Central memory CD8-positive, alpha-beta T cell (primary cell): ENCODE results near the gene MAPK4.

Experiments
- ATAC-seq: fragments of 150-1000 bp; cut with Tn5 transposase; replicated peaks from 2 replicates; pipeline ENCODE4 v1.10.0; 2022; ENCODE audit warnings: mild to moderate bottlenecking, moderate FRiP score, moderate number of reproducible peaks; ENCODE audit not compliant: poor library complexity, severe bottlenecking; ENCODE audit errors: extremely low read depth
- DNase-seq, 2 donors: peaks; one replicate each; pipeline ENCODE4 v3.0.0; 2021; ENCODE audit warnings: low spot score in 2 of 2
- H3K27ac Mint-ChIP-seq: one replicate; pipeline ENCODE4 v1.8.0; 2022; ENCODE audit warnings: low read depth, mild to moderate bottlenecking, moderate library complexity, mixed read lengths
- H3K27me3 Mint-ChIP-seq: one replicate; pipeline ENCODE4 v1.8.0; 2022; ENCODE audit warnings: mixed read lengths
- H3K36me3 Mint-ChIP-seq: one replicate; pipeline ENCODE4 v1.8.0; 2022; ENCODE audit warnings: mild to moderate bottlenecking, moderate library complexity, mixed read lengths; ENCODE audit not compliant: insufficient read depth
- H3K4me1 Mint-ChIP-seq: one replicate; pipeline ENCODE4 v1.8.0; 2022; ENCODE audit warnings: mixed read lengths
- H3K4me3 Mint-ChIP-seq: one replicate; pipeline ENCODE4 v1.8.0; 2022; ENCODE audit warnings: mild to moderate bottlenecking, moderate library complexity, mixed read lengths
- H3K9me3 Mint-ChIP-seq: one replicate; pipeline ENCODE4 v1.8.0; 2022; ENCODE audit warnings: mixed read lengths

Gene MAPK4

DNA sequence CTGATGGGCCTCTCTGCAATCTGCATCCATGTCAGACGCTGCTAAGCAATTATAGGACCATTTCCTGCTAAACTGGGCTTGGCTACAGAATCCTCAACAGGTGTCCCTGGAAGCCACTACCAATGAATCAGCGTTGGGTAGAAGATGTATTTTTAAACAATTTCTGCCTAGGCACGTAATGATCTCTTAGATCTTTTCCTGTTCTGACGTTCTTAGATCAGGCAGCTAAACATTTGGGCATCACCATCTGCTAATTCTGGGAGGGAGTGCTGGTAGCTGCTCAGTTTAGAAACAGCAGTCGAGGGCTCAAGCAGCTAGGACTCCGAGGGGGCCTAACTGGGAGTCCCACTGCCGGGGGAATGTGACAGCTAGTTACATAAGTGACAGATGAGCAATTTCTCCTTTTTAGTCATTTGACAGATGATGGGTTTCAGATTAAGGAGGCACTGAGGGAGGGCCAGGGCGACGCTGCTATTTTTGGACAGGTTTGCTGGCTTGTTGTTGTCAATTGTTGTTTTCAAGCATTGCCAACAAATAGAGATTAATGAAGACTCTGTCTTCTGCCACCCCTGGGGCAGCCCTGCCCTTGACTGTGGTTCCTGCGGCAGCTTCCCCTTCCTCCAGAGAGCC, 167.2 kb downstream of the MAPK4 start:
- DNase-seq (no peak), ATAC-seq (no peak)
- no peaks in the 10 kb centered on the region for H3K9me3 Mint-ChIP-seq
- no peak overlapping the region for H3K27ac Mint-ChIP-seq
- no peaks in the 10 kb centered on the region for H3K36me3 Mint-ChIP-seq
- no peaks in the 10 kb centered on the region for H3K4me1 Mint-ChIP-seq
- H3K27me3 Mint-ChIP-seq: peaks cover 31% of the 10 kb centered on the region
- no peak overlapping the region for H3K4me3 Mint-ChIP-seq

DNA sequence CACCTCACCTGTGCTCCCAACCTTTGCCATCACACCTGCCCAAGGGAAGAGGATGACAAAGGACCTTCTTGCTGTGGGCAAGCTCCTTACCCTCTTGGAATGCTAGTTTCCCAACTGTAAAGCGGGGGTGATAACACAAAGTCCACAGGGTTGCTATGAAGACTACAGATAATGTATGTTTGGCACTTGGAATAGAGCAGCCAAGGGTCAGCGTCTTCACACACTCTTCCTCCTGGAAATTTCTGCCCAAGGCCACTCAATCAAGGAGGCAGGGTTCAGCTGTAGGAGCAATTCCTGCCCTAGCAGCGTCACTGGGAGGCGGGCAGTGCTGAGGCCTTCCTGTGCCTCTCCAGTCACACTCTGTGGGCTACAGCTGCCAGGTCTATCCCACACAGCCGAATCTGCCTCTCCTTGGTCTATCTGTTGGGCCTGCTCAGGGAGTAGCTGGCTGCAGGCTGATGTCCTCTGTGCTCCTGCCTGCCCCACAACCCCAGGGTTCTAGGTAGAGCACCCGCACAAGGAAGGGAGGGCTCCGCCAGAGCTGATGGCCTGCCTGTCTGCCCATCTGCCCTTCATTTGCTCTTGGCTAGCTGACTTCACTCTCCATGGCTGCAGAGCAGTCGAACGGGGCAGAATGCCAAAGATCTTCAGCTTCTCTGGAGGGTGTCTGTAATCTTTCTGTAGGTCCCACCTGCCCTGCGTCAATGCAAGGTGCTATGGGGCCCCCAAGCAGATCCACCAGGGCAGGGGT, 168.0 kb downstream of the MAPK4 start:
- Mint-ChIP-seq H3K36me3 (no peaks in the 10 kb centered on the region), H3K4me1 (no peaks in the 10 kb centered on the region), H3K27ac (no peak overlapping the region), H3K27me3 (peaks cover 23% of the 10 kb centered on the region), H3K4me3 (no peak overlapping the region), H3K9me3 (no peaks in the 10 kb centered on the region)
- no peak for DNase-seq
- no peak for ATAC-seq

DNA sequence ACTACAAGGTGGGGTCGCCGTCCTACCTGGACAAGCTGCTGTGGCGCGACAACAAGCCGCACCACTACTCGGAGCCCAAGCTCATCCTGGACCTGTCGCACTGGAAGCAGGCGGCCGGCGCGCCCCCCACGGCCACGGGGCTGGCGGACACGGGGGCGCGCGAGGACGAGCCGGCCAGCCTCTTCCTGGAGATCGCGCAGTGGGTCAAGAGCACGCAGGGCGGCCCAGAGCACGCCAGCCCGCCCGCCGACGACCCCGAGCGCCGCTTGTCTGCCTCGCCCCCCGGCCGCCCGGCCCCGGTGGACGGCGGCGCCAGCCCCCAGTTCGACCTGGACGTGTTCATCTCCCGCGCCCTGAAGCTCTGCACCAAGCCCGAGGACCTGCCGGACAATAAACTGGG, 169.5 kb downstream of the MAPK4 start:
- ATAC-seq: no peak
- Mint-ChIP-seq H3K36me3 (no peaks in the 10 kb centered on the region), H3K27me3 (peaks cover 19% of the 10 kb centered on the region), H3K4me1 (no peaks in the 10 kb centered on the region), H3K27ac (no peak overlapping the region), H3K4me3 (no peak overlapping the region), H3K9me3 (no peaks in the 10 kb centered on the region)
- DNase-seq: no peak

DNA sequence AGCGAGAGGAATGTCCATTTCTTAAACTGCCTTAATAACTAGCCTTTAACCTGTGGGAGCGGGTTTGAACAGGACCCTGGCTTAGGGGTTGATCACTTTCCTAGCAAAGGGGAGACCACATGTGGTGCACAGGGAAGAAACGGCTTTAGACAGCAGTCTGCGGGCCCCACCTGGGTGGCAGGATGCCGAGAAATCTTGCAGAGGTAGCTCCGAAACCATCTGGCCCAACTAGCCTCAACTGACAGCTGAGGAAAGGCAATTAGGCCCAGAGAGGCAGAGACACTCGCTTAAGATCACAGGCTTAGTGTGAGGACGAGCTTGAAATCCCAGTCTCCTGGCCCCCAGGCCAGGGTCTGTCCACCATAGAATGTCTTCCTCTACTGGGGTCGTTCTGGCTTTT, 170.1 kb downstream of the MAPK4 start:
- DNase-seq (no peak), ATAC-seq (no peak)
- Mint-ChIP-seq H3K27me3 (peaks cover 18% of the 10 kb centered on the region), H3K9me3 (no peaks in the 10 kb centered on the region), H3K36me3 (no peaks in the 10 kb centered on the region), H3K27ac (no peak overlapping the region), H3K4me3 (no peak overlapping the region), H3K4me1 (no peaks in the 10 kb centered on the region)

DNA sequence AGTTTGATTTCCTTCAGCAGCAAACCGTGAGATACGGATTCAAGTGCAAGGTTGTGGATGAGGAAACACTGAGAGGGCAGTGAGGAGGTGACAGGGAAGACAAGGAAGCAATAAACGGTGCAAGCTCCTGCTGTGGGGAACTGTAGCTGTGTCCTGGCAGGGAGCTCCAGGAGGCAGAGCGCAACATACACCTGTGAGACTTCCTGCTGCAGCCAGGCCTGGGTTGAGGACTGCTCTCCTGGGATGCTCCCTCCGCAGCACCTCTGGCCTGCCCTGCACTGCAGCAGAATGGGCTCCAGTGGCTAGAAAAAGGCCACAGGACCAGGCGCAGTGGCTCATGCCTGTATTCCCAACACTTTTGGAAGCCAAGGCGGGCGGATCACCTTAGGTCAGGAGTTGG, 174.5 kb downstream of the MAPK4 start:
- Mint-ChIP-seq H3K36me3 (no peaks in the 10 kb centered on the region), H3K4me1 (no peaks in the 10 kb centered on the region), H3K9me3 (no peaks in the 10 kb centered on the region), H3K27ac (no peak overlapping the region), H3K4me3 (no peak overlapping the region), H3K27me3 (no peaks in the 10 kb centered on the region)
- DNase-seq (no peak), ATAC-seq (no peak)

DNA sequence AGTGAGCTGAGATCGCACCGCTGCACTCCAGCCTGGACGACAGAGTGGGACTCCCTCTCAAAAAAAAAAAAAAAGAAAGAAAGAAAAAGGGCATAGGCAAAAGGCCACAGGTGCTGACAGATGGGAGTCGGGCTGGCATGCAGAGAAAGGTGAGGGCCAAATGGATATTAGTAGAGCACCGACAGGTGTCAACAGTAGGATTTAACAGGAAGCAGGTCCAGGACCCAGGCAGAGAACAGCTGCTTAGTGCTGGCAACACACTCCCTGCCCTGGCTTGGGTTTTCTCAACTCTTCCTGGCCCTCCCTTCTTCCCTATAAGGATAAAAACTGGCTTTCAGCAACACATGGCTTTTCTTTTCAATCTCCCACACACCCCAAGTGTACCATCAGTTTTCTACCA, 175.0 kb downstream of the MAPK4 start:
- DNase-seq (no peak), ATAC-seq (no peak)
- H3K4me3 Mint-ChIP-seq: no peak overlapping the region
- H3K27ac Mint-ChIP-seq: no peak overlapping the region
- no peaks in the 10 kb centered on the region for H3K27me3 Mint-ChIP-seq
- no peaks in the 10 kb centered on the region for H3K36me3 Mint-ChIP-seq
- H3K9me3 Mint-ChIP-seq: no peaks in the 10 kb centered on the region
- H3K4me1 Mint-ChIP-seq: no peaks in the 10 kb centered on the region

DNA sequence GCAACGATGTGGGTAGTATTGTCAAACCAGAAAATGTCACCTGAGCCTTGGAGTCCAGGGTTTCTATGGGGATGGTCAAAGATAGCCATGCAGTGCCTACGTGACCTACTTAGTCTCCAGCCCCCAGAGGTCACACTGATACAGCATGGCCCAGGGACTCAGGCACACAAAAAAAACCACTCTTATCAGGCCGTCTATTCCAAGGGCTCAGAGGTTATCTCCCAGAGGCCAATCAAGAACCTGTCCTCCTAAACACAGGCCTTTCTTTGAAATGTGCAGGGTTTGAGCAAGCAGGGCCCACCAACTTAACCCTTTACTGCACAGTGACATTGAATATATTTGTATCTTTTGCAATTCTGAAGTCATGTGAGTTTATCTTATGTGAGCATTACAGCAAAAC, 177.2 kb downstream of the MAPK4 start:
- no peak overlapping the region for H3K27ac Mint-ChIP-seq
- no peak overlapping the region for H3K4me3 Mint-ChIP-seq
- H3K4me1 Mint-ChIP-seq: no peaks in the 10 kb centered on the region
- H3K36me3 Mint-ChIP-seq: no peaks in the 10 kb centered on the region
- no peak for ATAC-seq
- H3K9me3 Mint-ChIP-seq: no peaks in the 10 kb centered on the region
- DNase-seq: no peak
- no peaks in the 10 kb centered on the region for H3K27me3 Mint-ChIP-seq

DNA sequence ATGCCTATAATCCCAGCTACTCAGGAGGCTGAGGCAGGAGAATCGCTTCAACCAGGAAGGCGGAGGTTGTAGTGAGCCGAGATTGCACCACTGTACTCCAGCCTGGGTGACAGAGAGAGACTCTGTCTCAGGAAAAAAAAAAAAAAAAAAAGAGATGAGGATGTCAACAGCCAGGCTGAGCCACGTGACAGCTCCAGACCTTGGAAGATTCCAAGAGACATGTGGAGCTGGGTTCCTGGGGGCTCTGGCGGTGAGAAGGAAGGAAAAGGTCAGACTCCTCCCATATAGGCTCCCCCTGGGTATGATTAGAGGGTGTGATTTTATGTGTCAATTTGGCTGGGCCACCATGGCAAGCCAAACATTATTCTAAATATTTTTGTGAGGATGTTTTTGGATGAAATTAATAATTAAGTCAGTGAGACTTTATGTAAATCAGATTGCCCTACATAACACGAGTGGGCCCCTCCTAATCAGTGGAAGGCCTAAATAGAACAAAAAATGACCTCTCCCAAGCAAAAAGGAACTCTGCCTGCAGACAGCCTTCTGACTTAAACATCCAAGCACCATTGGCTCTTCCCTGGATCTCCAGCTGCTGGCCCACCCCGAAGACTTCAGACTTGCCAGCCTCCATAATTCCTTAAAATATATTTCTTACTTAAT, 178.3 kb downstream of the MAPK4 start:
- Mint-ChIP-seq H3K36me3 (no peaks in the 10 kb centered on the region), H3K27ac (no peak overlapping the region), H3K27me3 (no peaks in the 10 kb centered on the region), H3K4me3 (no peak overlapping the region), H3K4me1 (no peaks in the 10 kb centered on the region), H3K9me3 (no peaks in the 10 kb centered on the region)
- no peak for DNase-seq
- no peak for ATAC-seq

DNA sequence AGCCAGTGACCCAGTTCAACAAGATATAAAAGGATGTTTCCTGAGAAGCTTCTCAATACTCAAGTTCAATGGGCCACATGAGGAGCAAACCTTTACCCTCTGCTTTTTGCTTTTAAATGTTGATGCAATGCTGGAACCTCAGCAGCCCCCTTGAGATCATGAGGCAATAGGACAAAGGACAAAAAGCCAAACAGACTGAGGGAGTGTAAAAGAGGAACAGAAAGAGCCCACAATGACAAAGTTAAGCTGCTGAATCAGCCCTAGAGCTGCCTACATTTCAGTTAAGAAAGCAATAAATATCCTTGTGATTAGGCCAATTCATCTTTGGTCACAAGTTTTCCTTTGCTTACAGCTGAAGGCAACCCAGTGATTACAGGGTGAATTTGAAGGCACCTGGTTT, 183.1 kb downstream of the MAPK4 start:
- DNase-seq: no peak
- Mint-ChIP-seq H3K9me3 (no peaks in the 10 kb centered on the region), H3K36me3 (no peaks in the 10 kb centered on the region), H3K27ac (no peak overlapping the region), H3K4me3 (no peak overlapping the region), H3K27me3 (peaks cover 16% of the 10 kb centered on the region), H3K4me1 (no peaks in the 10 kb centered on the region)
- no peak for ATAC-seq

DNA sequence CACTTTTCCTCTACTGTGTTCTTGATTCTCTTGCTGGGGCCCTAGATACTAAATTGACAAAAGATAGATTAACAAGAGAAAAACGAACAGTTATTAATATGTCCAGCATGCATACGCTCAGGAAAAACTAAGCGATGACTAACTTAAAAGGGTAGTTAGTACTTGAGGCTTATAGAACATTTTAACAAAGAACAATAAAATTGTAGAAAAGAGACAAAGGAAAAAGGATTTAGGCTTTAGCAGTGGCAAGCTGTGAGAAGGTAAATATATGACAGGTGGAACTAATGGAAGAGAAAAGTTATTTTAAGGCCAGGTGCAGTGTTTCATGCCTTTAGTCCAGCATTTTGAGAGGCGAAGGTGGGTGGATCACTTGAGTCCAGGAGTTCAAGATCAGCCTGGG, 184.4 kb downstream of the MAPK4 start:
- H3K27ac Mint-ChIP-seq: no peak overlapping the region
- peaks cover 29% of the 10 kb centered on the region for H3K27me3 Mint-ChIP-seq
- H3K4me3 Mint-ChIP-seq: no peak overlapping the region
- ATAC-seq (no peak), DNase-seq (no peak)
- H3K36me3 Mint-ChIP-seq: no peaks in the 10 kb centered on the region
- H3K9me3 Mint-ChIP-seq: no peaks in the 10 kb centered on the region
- no peaks in the 10 kb centered on the region for H3K4me1 Mint-ChIP-seq

DNA sequence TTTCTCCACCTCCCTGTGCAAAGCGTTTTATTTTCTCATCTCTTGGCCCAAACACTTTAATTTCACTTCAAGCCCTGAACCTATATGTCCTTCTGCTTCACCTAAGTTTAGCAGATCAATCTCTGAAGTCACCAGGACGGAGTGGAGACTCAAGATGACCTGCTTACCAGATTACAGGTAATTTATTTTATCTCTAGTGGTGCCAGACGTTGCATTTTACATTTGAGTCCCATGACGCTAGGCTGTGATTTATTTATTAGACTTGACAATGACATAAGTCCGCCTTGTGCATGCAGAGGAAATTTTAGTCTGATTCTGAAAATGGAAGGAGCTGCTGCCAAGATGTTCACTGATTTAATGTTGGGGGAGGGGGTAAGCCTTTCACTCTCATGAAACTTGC, 186.1 kb downstream of the MAPK4 start:
- H3K27ac Mint-ChIP-seq: no peak overlapping the region
- H3K27me3 Mint-ChIP-seq: peaks cover 46% of the 10 kb centered on the region
- H3K9me3 Mint-ChIP-seq: no peaks in the 10 kb centered on the region
- H3K4me3 Mint-ChIP-seq: no peak overlapping the region
- no peak for ATAC-seq
- H3K4me1 Mint-ChIP-seq: no peaks in the 10 kb centered on the region
- no peak for DNase-seq
- H3K36me3 Mint-ChIP-seq: no peaks in the 10 kb centered on the region

DNA sequence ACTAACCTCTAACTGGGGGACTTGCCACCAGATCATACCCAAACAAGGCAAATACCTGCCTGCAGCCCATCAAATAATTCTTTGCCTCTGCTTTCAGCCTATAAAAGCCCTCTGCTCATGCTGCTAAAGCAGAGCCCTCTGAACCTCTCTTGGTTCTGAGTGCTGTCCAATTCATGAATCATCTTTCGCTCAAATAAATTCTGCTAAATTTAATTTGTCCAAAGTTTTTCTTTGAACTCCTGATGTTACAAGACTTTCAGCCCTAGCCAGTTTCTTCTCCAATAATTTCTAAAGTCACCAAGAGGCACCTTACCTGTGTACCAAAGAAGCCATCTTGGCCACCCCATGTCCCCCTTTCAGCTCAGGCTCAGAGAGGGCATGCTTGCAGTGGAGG, 188.0 kb downstream of the MAPK4 start:
- DNase-seq (no peak), ATAC-seq (no peak)
- H3K27ac Mint-ChIP-seq: no peak overlapping the region
- H3K27me3 Mint-ChIP-seq: peaks cover 62% of the 10 kb centered on the region
- H3K4me3 Mint-ChIP-seq: no peak overlapping the region
- H3K4me1 Mint-ChIP-seq: no peaks in the 10 kb centered on the region
- H3K36me3 Mint-ChIP-seq: no peaks in the 10 kb centered on the region
- no peaks in the 10 kb centered on the region for H3K9me3 Mint-ChIP-seq
